Neuron (in vitro differentiated cells): Measurements from ENCODE around the gene PACC1.

Source experiments
- H2AFZ ChIP-seq: one replicate; pipeline ENCODE4 v1.6.1; 2013; ENCODE audit warnings: low read depth, mild to moderate bottlenecking, inconsistent platforms, low read length, moderate library complexity
- H3K27me3 ChIP-seq: one replicate; pipeline ENCODE4 v1.6.1; 2013; ENCODE audit warnings: low read length; ENCODE audit not compliant: insufficient read depth
- H3K36me3 ChIP-seq: one replicate; pipeline ENCODE4 v1.6.1; 2013; ENCODE audit warnings: low read length; ENCODE audit not compliant: insufficient read depth
- H3K4me1 ChIP-seq: one replicate; pipeline ENCODE4 v1.6.1; 2013; ENCODE audit warnings: low read length; ENCODE audit not compliant: insufficient read depth
- H3K4me3 ChIP-seq: 2 replicates; pipeline ENCODE4 v1.5.1; 2013; ENCODE audit warnings: mild to moderate bottlenecking, low read length, moderate library complexity
- H3K9me3 ChIP-seq: one replicate; pipeline ENCODE4 v1.6.1; 2013; ENCODE audit warnings: low read length

The PACC1 gene

DNA sequence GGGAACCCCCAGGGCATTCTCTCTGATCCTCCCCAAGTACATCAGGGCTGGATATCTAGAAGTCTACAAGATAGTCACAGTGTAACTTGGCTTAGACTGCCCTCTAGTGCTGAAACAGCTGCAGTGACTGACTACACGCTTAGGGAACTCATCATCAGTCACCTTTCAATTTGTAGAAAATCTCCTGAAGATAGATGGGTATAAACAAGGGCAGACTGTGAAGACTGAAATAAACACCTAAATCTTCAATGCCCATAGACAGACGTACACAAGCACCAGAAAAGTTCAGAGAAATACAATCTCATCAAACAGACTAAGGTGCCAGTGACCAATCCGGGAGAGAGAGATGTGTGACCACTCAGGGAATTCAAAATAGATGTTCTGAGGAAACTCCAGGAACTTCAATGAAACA, 46.6 kb downstream of the PACC1 start:
- Histone ChIP-seq H3K4me3 (no peak overlapping the region), H3K36me3 (peaks cover 6% of the 10 kb centered on the region), H3K4me1 (no peaks in the 10 kb centered on the region), H2AFZ (no peak overlapping the region), H3K9me3 (peaks cover 4% of the 10 kb centered on the region), H3K27me3 (no peaks in the 10 kb centered on the region)

DNA sequence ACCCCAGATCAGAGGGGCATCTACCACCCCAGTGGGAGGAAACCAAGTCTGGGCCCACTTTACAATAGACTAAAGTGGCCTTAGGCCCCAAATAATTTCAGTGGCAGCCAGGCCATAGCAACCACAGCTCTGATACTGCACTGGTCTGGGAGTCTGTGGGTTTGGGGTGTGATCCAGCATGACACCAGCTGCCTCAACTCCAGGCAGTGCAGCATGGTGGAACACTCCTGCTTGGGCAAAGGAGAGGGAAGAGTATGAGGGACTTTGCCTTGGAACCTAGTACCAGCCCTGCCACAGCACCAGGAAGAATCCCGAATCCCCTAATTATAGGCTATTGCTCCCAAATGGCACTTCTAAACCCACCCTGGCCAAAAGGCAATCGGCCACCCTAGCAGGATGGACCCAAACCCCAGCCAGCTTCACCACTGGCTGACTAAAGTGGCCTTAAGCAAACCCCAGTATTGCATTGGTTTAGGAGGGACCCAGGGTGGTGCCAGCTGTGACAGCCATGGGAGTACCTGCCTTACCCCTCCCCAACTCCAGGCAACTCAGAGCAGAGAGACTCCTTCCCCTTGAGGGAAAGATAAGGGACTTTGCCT, 47.1 kb downstream of the PACC1 start:
- peaks cover 2% of the 10 kb centered on the region for H3K9me3 ChIP-seq
- H3K36me3 ChIP-seq, result peaks cover 8% of the 10 kb centered on the region
- no peaks in the 10 kb centered on the region for H3K27me3 ChIP-seq
- H3K4me1 ChIP-seq, result no peaks in the 10 kb centered on the region
- no peak overlapping the region for H3K4me3 ChIP-seq
- no peak overlapping the region for H2AFZ ChIP-seq

DNA sequence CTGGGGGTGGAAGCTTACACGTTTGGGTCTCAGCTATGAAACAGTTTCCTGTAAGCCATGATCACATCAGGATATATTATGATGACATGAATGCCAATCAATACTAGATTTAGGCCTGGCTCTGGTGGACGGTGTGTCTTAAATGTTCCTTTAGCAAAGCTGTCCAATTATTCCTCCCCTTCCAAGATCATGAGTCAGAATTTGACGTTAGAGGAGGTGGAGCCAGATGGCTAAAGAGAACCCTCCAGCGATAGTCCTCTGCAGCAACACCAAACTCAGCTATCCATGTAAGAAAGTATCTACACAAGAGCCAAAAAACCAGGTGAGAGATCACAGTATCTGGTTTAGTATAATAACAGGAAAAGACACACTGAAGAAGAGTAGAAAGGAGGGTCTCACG, 47.8 kb downstream of the PACC1 start:
- Histone ChIP-seq H3K4me3 (no peak overlapping the region), H3K27me3 (no peaks in the 10 kb centered on the region), H3K36me3 (peaks cover 10% of the 10 kb centered on the region), H3K4me1 (no peaks in the 10 kb centered on the region), H2AFZ (no peak overlapping the region), H3K9me3 (peaks cover 2% of the 10 kb centered on the region)

DNA sequence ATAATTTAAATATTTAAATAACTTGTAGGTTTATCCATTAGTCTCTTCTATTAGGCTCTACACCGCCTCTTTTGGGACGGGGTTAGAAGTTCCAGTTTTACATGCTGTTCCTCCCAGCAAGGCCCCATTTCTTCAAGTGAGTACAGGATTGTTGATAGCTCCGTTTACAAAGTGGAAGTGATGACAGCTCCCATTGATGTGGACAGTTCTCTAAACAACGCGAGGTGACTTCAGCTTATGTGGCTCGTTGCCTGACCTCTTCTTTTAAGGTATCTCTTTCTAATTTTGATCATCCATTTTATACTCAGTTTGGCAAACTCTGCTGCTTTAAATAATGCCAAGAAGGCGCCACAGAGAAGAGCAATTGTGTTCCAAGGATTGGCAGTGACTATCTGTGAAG, 49.7 kb downstream of the PACC1 start:
- H3K27me3 ChIP-seq, result no peaks in the 10 kb centered on the region
- no peak overlapping the region for H3K4me3 ChIP-seq
- H3K9me3 ChIP-seq, result peaks cover 2% of the 10 kb centered on the region
- H3K4me1 ChIP-seq, result no peaks in the 10 kb centered on the region
- no peak overlapping the region for H2AFZ ChIP-seq
- peaks cover 26% of the 10 kb centered on the region for H3K36me3 ChIP-seq

DNA sequence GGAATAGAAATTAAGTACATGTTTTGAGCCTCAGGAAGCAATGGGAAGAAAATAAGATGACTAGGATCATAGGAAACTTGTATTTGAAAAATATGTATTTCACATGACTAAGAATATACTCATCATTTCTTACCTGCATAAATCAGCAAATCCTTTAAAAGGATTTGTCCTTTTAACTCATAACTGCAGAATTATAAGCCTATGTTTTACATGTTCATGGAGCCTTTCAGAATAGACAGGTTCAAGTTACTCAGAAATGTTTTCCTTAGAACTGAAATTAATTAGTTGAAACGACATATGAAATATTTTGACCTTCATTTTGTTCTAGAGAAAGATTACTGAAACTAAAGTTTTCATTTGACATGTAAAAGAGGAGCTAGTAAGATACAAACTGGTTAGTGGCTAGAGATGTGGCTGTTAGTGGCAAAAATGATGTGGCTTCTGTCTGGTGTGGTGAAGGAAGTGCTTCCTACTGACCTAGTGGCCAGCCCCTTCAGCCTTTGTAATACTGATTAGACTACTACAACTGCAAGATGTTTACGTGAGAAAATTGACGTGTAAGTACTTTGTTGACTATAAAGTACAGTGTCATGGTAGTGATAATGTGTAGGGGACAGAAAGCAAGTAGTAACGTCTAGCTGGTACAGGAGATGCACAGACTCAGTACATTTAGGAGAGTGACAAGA, 54.7 kb downstream of the PACC1 start:
- Histone ChIP-seq H3K4me1 (no peaks in the 10 kb centered on the region), H3K36me3 (peaks cover 42% of the 10 kb centered on the region), H3K9me3 (no peaks in the 10 kb centered on the region), H3K27me3 (no peaks in the 10 kb centered on the region), H2AFZ (no peak overlapping the region), H3K4me3 (no peak overlapping the region)

DNA sequence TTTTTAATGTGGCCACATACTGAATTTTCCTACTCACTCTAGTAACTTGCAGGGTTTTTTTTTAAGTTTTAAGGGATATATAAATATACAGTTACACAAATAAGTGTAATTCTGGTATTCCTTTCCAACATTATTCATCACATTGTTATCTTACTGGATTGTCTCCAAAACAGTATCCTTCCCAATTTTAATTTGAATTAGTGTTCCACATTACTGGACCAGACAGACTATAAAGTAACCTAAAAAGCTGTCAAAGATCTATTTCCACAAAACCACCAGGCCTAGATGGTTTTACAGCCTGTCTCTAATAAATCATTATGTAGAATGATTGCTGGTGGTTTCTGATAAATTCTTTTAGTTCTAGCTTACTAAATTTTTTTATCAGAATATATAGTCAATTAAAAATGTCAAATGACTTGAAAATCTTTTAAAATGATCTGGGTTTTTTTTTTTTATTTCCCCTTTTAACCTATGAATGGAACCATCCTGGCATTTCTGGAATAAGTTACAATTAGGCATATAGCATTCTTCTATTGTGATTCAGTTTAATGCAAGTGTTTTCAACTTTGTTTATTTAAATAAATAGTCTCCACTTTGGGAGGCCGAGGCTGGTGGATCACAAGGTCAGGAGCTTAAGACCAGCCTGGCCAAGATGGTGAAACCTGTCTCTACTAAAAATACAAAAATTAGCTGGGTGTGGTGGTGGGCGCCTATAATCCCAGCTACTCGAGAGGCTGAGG, 59.3 kb downstream of the PACC1 start:
- H2AFZ ChIP-seq, result no peak overlapping the region
- no peaks in the 10 kb centered on the region for H3K9me3 ChIP-seq
- peaks cover 33% of the 10 kb centered on the region for H3K36me3 ChIP-seq
- no peaks in the 10 kb centered on the region for H3K27me3 ChIP-seq
- H3K4me1 ChIP-seq, result no peaks in the 10 kb centered on the region
- H3K4me3 ChIP-seq, result no peak overlapping the region

DNA sequence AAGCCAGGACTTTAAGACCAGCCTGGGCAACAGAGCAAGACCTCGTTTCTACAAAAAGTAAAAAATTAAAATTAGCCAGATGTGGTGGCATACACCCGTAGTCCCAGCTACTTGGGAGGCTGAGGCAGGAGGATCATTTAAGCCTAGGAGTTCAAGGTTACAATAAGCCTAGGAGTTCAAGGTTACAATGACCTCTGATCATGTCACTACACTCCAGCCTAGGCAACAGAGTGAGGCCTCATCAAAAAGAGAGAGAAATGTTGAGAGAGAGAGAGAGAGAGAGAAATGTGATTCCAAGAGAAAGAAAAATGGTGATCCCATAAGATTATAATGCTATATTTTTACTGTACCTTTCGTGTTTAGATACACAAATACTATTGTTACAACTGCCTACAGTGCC, 60.2 kb downstream of the PACC1 start:
- no peaks in the 10 kb centered on the region for H3K9me3 ChIP-seq
- no peaks in the 10 kb centered on the region for H3K27me3 ChIP-seq
- no peaks in the 10 kb centered on the region for H3K4me1 ChIP-seq
- no peak overlapping the region for H3K4me3 ChIP-seq
- H3K36me3 ChIP-seq, result peaks cover 26% of the 10 kb centered on the region
- H2AFZ ChIP-seq, result no peak overlapping the region

DNA sequence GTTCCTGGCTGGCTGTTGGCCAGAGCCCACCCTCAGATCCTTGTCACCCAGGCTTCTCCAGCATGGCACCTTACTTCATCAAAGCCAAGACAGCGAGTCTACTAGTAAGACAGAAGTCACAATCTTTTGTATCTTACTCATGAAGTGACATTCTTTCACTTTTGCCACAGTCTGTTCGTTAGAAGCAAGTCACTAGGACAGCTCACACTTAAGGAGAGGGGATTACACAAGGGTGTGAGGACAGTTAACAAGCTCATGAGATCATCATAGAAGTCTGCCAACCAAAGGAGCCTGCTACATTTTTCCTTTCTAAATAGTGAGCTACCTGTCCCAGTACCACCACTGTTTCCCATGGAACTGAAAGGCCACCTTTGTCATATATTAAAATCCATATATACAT, 61.5 kb downstream of the PACC1 start:
- Histone ChIP-seq H3K9me3 (no peaks in the 10 kb centered on the region), H2AFZ (no peak overlapping the region), H3K4me3 (no peak overlapping the region), H3K4me1 (no peaks in the 10 kb centered on the region), H3K27me3 (no peaks in the 10 kb centered on the region), H3K36me3 (peaks cover 19% of the 10 kb centered on the region)

DNA sequence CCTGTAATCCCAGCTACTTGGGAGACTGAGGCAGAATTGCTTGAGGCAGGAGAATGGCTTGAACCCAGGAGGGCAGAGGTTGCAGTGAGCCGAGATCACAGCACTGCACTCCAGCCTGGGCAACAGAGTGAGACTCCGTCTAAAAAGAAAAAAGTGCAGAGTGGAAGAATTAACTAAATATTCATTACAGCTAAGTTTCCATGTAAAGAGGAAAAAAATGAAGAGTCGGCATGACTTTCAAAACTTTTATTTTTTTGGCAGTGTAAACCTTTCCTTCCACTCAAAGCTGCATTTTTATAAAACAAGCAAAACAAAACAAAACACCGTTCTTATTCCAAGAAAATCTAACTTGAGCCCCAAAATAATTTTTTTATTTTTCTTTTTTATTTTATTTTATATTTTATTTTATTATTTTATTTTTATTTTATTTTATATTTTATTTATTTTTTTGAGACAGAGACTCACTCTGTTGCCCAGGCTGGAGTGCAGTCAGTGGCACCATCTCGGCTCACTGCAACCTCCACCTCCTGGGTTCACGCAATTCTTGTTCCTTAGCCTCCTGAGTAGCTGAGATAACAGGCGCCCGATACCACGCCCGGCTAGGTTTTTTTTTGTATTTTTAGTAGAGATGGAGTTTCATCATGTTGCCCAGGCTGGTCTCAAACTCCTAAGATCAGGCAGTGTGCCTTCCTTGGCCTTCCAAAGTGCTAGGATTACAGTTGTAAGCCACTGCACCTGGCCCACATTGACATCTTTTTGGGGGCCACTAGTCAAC, 62.9 kb downstream of the PACC1 start:
- H3K36me3 ChIP-seq, result peaks cover 16% of the 10 kb centered on the region
- H3K9me3 ChIP-seq, result no peaks in the 10 kb centered on the region
- no peak overlapping the region for H2AFZ ChIP-seq

DNA sequence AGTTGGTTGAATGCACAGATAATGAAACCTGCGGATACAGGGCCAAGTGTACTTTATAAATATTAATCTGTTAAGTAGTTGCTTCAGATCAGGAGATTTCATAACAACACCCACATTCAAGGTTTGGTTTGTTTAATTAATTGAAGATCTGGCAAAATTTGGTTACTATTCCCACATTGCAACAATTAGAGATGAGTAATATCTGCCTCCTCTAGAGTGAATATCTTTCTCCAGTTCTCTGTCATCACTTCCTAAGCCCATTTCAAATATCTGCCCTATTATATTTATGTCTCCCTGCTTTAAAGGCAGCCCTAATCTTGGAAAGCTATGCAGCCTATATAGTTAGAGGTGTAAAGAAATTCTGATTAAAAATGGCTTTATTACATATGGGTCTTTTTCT, 68.1 kb downstream of the PACC1 start:
- no peaks in the 10 kb centered on the region for H3K9me3 ChIP-seq
- H3K36me3 ChIP-seq, result peaks cover 6% of the 10 kb centered on the region
- no peak overlapping the region for H3K4me3 ChIP-seq
- H3K4me1 ChIP-seq, result no peaks in the 10 kb centered on the region
- no peak overlapping the region for H2AFZ ChIP-seq
- no peaks in the 10 kb centered on the region for H3K27me3 ChIP-seq

More for the DNA sequence above, 62.9 kb downstream of the PACC1 start:
- Histone ChIP-seq H3K27me3 (no peaks in the 10 kb centered on the region), H3K4me3 (no peak overlapping the region), H3K4me1 (no peaks in the 10 kb centered on the region)

DNA sequence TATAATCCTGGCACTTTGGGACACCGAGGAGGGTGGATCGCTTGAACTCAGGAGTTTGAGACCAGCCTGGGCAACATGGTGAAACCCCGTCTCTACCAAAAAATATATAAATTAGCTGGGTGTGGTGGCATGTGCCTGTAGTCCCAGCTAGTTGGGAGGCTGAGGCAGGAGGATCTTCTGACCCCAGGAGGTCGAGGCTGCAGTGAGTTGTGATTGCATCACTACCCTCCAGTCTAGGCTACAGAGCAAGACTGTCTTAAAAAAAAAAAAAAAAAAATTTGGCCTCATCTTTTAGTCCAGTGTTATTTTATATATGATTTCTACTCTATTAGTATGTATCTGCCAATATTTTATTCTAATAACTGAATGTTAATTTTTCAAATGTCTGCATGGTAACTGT, 69.8 kb downstream of the PACC1 start:
- Histone ChIP-seq H2AFZ (no peak overlapping the region), H3K36me3 (peaks cover 6% of the 10 kb centered on the region), H3K4me3 (no peak overlapping the region), H3K27me3 (no peaks in the 10 kb centered on the region), H3K4me1 (no peaks in the 10 kb centered on the region), H3K9me3 (no peaks in the 10 kb centered on the region)

DNA sequence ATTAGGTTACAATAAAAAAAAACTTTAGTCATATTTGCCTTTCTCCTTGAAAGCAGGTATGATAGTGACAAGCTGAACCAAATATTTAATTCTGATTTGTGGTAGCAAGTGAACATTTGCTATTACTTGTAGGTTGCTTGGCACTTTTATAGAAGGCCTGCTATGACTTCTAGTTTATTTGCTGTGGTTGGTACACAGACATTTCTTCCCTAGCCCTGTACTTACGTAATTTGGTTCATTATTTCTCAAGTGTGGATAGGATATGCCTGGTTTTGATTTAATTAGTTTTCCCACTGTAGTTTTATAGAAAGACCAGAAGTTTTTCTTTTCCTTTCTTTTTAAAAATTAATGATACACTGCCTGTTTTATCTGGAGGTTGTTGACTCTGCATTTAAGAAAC, 73.6 kb downstream of the PACC1 start:
- Histone ChIP-seq H2AFZ (no peak overlapping the region), H3K36me3 (peaks cover 4% of the 10 kb centered on the region), H3K4me1 (no peaks in the 10 kb centered on the region), H3K27me3 (no peaks in the 10 kb centered on the region), H3K9me3 (no peaks in the 10 kb centered on the region), H3K4me3 (no peak overlapping the region)

DNA sequence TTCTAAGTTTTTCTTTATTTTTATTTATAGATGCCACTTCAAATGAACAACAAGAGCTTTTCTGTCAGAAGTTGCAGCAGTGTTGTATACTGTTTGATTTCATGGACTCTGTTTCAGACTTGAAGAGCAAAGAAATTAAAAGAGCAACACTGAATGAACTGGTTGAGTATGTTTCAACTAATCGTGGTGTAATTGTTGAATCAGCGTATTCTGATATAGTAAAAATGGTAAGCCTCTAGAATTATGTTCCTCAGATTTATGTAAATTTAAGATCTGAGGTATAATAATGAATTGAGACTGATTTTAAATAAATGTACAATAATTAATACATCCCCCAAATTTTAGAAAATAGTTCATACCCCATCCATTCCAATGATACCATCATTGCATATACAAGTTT, 85.6 kb downstream of the PACC1 start:
- H3K4me3 ChIP-seq, result no peak overlapping the region
- H3K27me3 ChIP-seq, result no peaks in the 10 kb centered on the region
- no peaks in the 10 kb centered on the region for H3K9me3 ChIP-seq
- H2AFZ ChIP-seq, result no peak overlapping the region
- H3K36me3 ChIP-seq, result peaks cover 4% of the 10 kb centered on the region
- H3K4me1 ChIP-seq, result no peaks in the 10 kb centered on the region
